Activated CD4-positive, alpha-beta T cell treated with anti-CD3 and anti-CD28 coated beads, Interleukin-2, amount 50 U/mL, for 16 hours (primary cell): Measurements from ENCODE around the gene RNGTT.

Source experiments
- DNase-seq: peaks from one replicate; pipeline ENCODE4 v3.0.0-alpha.2; 2020

Gene RNGTT

GRCh38 chr6:88577461-88577860 is 386.0 kb downstream of the RNGTT start:
- no peak for DNase-seq

- no peak for DNase-seq
These were observed 387.9 kb downstream of the RNGTT start for GRCh38 chr6:88575536-88575935.

GRCh38 chr6:88574651-88575050 is 388.8 kb downstream of the RNGTT start:
- DNase-seq, result no peak

- no peak for DNase-seq
These were observed 389.4 kb downstream of the RNGTT start for GRCh38 chr6:88574031-88574430.

- no peak for DNase-seq
These were observed 389.9 kb downstream of the RNGTT start for GRCh38 chr6:88573561-88573960.

- DNase-seq, result no peak
These were observed 390.8 kb downstream of the RNGTT start for GRCh38 chr6:88572449-88573139.

- no peak for DNase-seq
These were observed 393.5 kb downstream of the RNGTT start for GRCh38 chr6:88569959-88570358.

GRCh38 chr6:88567696-88568095 is 395.7 kb downstream of the RNGTT start:
- no peak for DNase-seq

GRCh38 chr6:88566746-88567534 is 396.5 kb downstream of the RNGTT start:
- no peak for DNase-seq

GRCh38 chr6:88565836-88566235 is 397.6 kb downstream of the RNGTT start:
- DNase-seq, result no peak

GRCh38 chr6:88565409-88565811 is 398.0 kb downstream of the RNGTT start:
- DNase-seq, result no peak

- no peak for DNase-seq
These were observed 400.2 kb downstream of the RNGTT start for GRCh38 chr6:88563277-88563625.

- no peak for DNase-seq
These were observed 400.8 kb downstream of the RNGTT start for GRCh38 chr6:88562353-88563276.

GRCh38 chr6:88561954-88562315 is 401.5 kb downstream of the RNGTT start:
- no peak for DNase-seq

- DNase-seq, result no peak
These were observed 402.1 kb downstream of the RNGTT start for GRCh38 chr6:88561034-88561953.
